ENCODE measurements around the gene TMEM229B. TPM values are rescaled to one million over a fixed set of nuclear protein-coding genes. Genes with fewer than 3 reads are reported as not detected.

The TMEM229B gene
- total and polyA plus RNA-seq, 7 donors: 0.14 to 1.2 (median 0.52) TPM

DNA sequence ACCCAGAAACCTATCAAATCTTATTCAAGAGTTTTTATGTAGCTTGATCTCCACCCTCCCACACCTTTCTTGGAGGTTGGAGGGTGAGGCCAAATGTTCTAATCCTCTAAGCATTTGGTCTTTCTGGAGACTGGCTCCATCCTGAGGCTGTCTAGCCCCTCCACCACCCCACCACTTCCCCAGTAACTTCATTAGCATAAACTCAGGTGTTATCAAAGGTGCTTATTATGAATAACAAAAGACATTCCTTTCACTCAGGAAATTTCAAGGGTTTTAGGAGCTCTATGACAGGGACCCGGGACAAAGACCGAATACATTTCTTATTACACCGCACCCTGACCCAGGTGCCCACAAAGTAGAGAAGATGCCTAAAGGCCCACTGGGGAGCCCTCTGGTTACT lies 2.8 kb upstream of the TMEM229B start:
- Histone ChIP-seq H3K4me3 (no peak overlapping the region), H3K4me1 (peaks cover 13% of the 10 kb centered on the region), H3K36me3 (ENCODE audit: insufficient read depth in 1 of 2, low read depth in 1 of 2) (no peaks in the 10 kb centered on the region), H3K9me3 (peaks cover 6% of the 10 kb centered on the region), H3K27ac (no peak overlapping the region), H3K27me3 (ENCODE audit: insufficient read depth in 3 of 3, low read length in 2 of 3) (no peaks in the 10 kb centered on the region)
- TF ChIP-seq, protein P1, sequence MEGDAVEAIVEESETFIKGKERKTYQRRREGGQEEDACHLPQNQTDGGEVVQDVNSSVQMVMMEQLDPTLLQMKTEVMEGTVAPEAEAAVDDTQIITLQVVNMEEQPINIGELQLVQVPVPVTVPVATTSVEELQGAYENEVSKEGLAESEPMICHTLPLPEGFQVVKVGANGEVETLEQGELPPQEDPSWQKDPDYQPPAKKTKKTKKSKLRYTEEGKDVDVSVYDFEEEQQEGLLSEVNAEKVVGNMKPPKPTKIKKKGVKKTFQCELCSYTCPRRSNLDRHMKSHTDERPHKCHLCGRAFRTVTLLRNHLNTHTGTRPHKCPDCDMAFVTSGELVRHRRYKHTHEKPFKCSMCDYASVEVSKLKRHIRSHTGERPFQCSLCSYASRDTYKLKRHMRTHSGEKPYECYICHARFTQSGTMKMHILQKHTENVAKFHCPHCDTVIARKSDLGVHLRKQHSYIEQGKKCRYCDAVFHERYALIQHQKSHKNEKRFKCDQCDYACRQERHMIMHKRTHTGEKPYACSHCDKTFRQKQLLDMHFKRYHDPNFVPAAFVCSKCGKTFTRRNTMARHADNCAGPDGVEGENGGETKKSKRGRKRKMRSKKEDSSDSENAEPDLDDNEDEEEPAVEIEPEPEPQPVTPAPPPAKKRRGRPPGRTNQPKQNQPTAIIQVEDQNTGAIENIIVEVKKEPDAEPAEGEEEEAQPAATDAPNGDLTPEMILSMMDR (IDR thresholded peaks at IDR 0.05): no peak
- intact Hi-C loops (cut with DNase I): no loop called here
- DNase-seq (no peak), ATAC-seq (no peak)
- 89 to 93% (median 91%) methylated on average over 3 of the region's 3 CpGs for WGBS, 3 donors

DNA sequence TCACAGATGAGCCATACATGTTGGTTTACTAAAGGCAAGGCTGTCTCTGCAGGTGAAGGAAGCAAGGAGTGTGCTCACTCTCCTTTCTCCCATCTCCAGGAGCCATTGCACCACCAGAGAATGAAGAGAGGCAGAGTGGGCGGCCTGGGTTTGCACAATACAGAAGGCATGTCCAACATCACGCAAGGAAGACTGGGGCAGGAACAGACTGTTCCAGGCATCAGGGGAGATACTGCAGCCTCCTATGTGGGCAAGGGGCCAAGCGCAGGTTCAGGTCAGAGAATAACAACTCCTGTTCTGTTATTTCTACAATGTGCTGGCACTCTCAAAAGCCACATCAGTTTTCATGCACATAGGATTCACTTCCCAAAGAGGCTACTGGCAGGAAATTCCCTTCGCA lies 1.7 kb upstream of the TMEM229B start:
- DNase-seq (no peak), ATAC-seq (no peak)
- intact Hi-C loops (cut with DNase I): no loop called here
- Histone ChIP-seq H3K4me1 (peaks cover 13% of the 10 kb centered on the region), H3K9me3 (peaks cover 6% of the 10 kb centered on the region), H3K27me3 (ENCODE audit: insufficient read depth in 3 of 3, low read length in 2 of 3) (no peaks in the 10 kb centered on the region), H3K4me3 (no peak overlapping the region), H3K36me3 (ENCODE audit: insufficient read depth in 1 of 2, low read depth in 1 of 2) (no peaks in the 10 kb centered on the region), H3K27ac (no peak overlapping the region)
- TF ChIP-seq, protein P1 (IDR thresholded peaks at IDR 0.05): no peak
- 79 to 82% (median 82%) methylated on average over 4 of the region's 4 CpGs for WGBS, 3 donors

DNA sequence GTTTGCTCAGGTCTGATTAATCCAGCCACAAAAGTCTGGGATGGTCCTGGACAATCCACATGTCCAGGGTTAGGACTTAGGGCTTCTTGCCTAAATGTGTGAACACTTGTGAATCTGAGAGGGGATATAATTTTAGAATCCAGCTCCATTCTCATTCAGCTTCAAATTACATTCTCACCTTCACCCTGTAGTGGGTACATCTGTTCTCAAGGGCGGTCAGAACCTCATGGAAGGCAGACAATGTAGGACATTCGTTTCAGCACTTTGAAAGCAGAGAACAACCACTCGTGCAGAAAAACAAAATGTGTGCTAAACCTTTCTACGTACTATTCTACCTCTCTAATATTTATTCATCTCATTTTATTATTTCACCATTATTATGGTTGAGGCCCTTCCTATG lies 1.2 kb downstream of the TMEM229B start:
- peak in 3 of 4 donors; percentile 35 to 48 (median 36) for ATAC-seq
- Histone ChIP-seq H3K4me1 (peaks cover 13% of the 10 kb centered on the region), H3K4me3 (no peak overlapping the region), H3K27ac (peak overlapping the region; percentile 24), H3K9me3 (no peaks in the 10 kb centered on the region), H3K27me3 (ENCODE audit: insufficient read depth in 3 of 3, low read length in 2 of 3) (no peaks in the 10 kb centered on the region), H3K36me3 (ENCODE audit: insufficient read depth in 1 of 2, low read depth in 1 of 2) (no peaks in the 10 kb centered on the region)
- TF ChIP-seq, protein P1 (IDR thresholded peaks at IDR 0.05): no peak
- intact Hi-C loops (cut with DNase I): loop anchor here in 1 of 2 donors (5.0 kb wide), 1 partner anchor 60 kb away; no protein-coding TSS in a partner anchor
- no peak for DNase-seq
- WGBS, 3 donors: 24 to 41% (median 27%) methylated on average over 4 of the region's 4 CpGs

DNA sequence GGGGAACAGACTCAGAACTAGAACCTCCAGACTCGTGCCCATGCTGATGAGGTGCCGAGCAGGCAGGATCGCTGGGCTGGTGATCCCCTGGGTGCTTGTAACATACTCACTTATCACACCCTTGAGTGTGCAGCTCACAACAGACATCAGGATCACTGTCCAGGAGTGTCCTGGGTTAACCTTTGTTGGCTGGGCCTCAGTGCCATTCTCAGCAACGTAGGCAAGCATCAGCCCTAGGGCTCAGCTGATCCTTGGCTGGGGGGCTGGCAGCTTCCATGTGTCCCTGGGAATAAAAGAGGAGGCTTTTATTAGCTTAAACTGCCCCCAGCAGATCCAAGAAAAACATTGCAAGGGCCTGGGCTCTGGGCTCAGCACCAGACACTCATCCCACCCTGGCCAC lies 1.6 kb downstream of the TMEM229B start:
- no peak for DNase-seq
- Histone ChIP-seq H3K9me3 (no peaks in the 10 kb centered on the region), H3K4me1 (peaks cover 13% of the 10 kb centered on the region), H3K36me3 (ENCODE audit: insufficient read depth in 1 of 2, low read depth in 1 of 2) (no peaks in the 10 kb centered on the region), H3K27me3 (ENCODE audit: insufficient read depth in 3 of 3, low read length in 2 of 3) (no peaks in the 10 kb centered on the region), H3K27ac (peak overlapping the region; percentile 24), H3K4me3 (no peak overlapping the region)
- WGBS, 3 donors: 15 to 36% (median 36%) methylated on average over 4 of the region's 4 CpGs
- TF ChIP-seq, protein P1 (IDR thresholded peaks at IDR 0.05): no peak
- intact Hi-C loops (cut with DNase I): loop anchor here in 1 of 2 donors (5.0 kb wide), 1 partner anchor 60 kb away; no protein-coding TSS in a partner anchor
- peak; percentile 38 to 79 (median 72) for ATAC-seq

DNA sequence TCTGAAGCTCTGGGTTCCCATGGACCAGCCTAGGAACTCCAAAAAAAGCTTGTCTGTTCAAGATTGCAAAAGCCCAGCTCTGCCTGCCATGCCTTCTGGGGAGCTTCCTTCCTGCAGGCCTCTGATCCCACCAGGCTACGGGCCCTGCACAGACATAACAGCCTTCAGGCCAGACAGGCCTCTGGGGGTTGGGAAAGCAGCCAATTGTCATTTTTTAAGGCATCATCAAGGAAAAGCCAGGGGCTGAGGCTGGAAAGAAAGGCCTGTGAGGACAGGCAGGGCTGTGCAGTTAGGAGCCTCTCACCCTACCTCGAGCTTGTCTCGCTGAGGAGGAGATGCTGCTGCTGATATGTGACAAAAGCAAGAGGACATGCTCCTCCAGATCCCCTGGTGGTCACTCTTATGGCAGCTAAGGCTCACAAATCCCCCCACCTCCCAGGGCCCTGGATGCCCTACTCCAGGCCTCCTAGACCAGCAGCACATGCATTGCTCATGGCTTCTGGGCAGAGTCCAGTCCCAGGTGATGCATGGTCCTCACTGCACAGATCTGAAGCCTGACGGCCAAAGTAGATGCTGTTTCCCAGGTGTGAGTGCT lies 2.9 kb downstream of the TMEM229B start:
- 78 to 81% (median 81%) methylated on average over 4 of the region's 4 CpGs for WGBS, 3 donors
- H3K4me1 ChIP-seq: peaks cover 13% of the 10 kb centered on the region
- intact Hi-C loops (cut with DNase I): loop anchor here in 1 of 2 donors (5.0 kb wide), 1 partner anchor 58 kb away; no protein-coding TSS in a partner anchor

More for the DNA sequence above, 2.9 kb downstream of the TMEM229B start:
- Histone ChIP-seq H3K4me3 (no peak overlapping the region), H3K27ac (no peak overlapping the region), H3K9me3 (no peaks in the 10 kb centered on the region), H3K36me3 (ENCODE audit: insufficient read depth in 1 of 2, low read depth in 1 of 2) (no peaks in the 10 kb centered on the region), H3K27me3 (ENCODE audit: insufficient read depth in 3 of 3, low read length in 2 of 3) (no peaks in the 10 kb centered on the region)
- TF ChIP-seq, protein P1 (IDR thresholded peaks at IDR 0.05): no peak
- DNase-seq: no peak
- no peak for ATAC-seq
